ENCODE data around the gene CALU.

The CALU gene

DNA sequence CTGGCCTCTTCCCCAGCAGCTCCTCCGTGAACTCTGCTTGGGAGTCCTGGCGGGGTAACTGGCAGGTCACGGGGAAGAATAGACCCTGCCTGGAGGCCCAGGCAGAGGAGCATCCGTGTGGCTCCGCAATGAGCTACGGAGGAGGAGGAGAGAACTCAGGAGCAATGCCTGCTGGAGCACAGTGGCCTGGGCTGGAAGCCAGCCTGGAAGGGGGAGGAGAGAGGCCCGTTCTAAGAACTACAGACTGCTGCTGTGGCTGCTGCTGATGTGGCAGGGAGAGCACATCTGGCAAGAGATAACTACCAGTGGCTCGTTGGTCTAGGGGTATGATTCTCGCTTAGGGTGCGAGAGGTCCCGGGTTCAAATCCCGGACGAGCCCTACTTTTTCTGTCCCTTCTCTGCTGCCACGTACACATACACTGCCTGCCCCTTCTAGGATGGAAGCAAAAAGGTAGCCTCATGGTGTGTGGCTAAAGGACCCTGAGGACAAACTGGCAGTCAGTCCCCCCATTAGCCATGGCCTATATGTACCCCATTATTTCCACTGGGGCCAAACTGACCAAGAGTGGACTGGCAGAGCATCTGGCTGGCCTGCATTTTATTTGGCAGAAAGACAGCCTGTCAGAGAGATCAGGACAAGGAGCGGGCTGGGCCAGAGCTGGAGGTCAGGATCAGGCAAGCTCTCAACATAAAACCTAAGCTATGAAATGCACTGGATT, 44.1 kb downstream of the CALU start (continued):
- TF ChIP-seq ZNF335 (tag by site-specific recombination; conservative IDR thresholded peaks at IDR 0.05) (peak; percentile 61), ZNF514 (tag by site-specific recombination; IDR thresholded peaks at IDR 0.05) (no peak), ZNF555 (tag by site-specific recombination; conservative IDR thresholded peaks at IDR 0.05) (no peak), PRDM1 (tag by site-specific recombination; IDR thresholded peaks at IDR 0.05) (no peak), ZNF610 (tag by site-specific recombination; IDR thresholded peaks at IDR 0.05; ENCODE audit: borderline replicate concordance) (peak; percentile 74; the same call in 1 of the 2 replicates), ZNF341 (tag by site-specific recombination; IDR thresholded peaks at IDR 0.05; ENCODE audit: low read depth) (peak; percentile 46), ZXDB (tag by site-specific recombination; IDR thresholded peaks at IDR 0.05) (0 out of 2 replicates have a peak, but pooled peaks have one; percentile 62), ZNF843 (tag by site-specific recombination; IDR thresholded peaks at IDR 0.05) (peak; percentile 62; the same call in 1 of the 2 replicates)
- TF ChIP-seq, protein P1, sequence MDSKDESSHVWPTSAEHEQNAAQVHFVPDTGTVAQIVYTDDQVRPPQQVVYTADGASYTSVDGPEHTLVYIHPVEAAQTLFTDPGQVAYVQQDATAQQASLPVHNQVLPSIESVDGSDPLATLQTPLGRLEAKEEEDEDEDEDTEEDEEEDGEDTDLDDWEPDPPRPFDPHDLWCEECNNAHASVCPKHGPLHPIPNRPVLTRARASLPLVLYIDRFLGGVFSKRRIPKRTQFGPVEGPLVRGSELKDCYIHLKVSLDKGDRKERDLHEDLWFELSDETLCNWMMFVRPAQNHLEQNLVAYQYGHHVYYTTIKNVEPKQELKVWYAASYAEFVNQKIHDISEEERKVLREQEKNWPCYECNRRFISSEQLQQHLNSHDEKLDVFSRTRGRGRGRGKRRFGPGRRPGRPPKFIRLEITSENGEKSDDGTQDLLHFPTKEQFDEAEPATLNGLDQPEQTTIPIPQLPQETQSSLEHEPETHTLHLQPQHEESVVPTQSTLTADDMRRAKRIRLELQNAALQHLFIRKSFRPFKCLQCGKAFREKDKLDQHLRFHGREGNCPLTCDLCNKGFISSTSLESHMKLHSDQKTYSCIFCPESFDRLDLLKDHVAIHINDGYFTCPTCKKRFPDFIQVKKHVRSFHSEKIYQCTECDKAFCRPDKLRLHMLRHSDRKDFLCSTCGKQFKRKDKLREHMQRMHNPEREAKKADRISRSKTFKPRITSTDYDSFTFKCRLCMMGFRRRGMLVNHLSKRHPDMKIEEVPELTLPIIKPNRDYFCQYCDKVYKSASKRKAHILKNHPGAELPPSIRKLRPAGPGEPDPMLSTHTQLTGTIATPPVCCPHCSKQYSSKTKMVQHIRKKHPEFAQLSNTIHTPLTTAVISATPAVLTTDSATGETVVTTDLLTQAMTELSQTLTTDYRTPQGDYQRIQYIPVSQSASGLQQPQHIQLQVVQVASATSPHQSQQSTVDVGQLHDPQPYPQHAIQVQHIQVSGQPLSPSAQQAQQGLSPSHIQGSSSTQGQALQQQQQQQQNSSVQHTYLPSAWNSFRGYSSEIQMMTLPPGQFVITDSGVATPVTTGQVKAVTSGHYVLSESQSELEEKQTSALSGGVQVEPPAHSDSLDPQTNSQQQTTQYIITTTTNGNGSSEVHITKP (tag by site-specific recombination; IDR thresholded peaks at IDR 0.05), result no peak; the same call in none of the 2 replicates

DNA sequence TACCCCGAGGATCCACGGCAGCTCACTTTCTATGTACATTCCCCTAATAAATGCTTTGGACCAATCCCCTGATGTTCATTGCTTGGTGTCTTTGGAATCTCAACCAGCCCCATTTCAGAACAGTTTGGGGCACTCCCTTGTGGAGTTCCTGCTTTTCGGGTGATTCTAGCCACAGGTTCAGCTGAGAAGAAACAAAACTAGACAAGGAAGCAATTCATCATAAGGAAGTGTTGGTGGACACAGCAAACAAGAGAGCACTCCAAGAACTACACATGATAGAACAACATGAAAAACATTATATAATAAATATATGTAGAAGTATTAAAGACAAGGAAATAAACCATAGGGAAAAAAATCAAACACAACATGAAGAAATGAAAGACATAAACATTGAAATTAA, 46.6 kb downstream of the CALU start:
- no peaks in the 10 kb centered on the region; the same call in 1 of the 2 replicates for H3K4me1 ChIP-seq (ENCODE audit: control insufficient read depth, insufficient read depth, low read length)
- ChIA-PET CTCF (interaction anchor here (0.6 to 1.6 kb wide), 2 partner anchors 94 to 854 kb away, joined by 5 read pairs; no protein-coding TSS in a partner anchor), POLR2A (no interaction called here)
- no peak for TF ChIP-seq TRIM28 (IDR thresholded peaks at IDR 0.05; ENCODE audit: borderline replicate concordance, low read length)
- TF ChIP-seq ZNF701 (tag by site-specific recombination; IDR thresholded peaks at IDR 0.05), result no peak
- no peak for TF ChIP-seq ZNF175 (tag by site-specific recombination; IDR thresholded peaks at IDR 0.05)
- TF ChIP-seq, protein P2, sequence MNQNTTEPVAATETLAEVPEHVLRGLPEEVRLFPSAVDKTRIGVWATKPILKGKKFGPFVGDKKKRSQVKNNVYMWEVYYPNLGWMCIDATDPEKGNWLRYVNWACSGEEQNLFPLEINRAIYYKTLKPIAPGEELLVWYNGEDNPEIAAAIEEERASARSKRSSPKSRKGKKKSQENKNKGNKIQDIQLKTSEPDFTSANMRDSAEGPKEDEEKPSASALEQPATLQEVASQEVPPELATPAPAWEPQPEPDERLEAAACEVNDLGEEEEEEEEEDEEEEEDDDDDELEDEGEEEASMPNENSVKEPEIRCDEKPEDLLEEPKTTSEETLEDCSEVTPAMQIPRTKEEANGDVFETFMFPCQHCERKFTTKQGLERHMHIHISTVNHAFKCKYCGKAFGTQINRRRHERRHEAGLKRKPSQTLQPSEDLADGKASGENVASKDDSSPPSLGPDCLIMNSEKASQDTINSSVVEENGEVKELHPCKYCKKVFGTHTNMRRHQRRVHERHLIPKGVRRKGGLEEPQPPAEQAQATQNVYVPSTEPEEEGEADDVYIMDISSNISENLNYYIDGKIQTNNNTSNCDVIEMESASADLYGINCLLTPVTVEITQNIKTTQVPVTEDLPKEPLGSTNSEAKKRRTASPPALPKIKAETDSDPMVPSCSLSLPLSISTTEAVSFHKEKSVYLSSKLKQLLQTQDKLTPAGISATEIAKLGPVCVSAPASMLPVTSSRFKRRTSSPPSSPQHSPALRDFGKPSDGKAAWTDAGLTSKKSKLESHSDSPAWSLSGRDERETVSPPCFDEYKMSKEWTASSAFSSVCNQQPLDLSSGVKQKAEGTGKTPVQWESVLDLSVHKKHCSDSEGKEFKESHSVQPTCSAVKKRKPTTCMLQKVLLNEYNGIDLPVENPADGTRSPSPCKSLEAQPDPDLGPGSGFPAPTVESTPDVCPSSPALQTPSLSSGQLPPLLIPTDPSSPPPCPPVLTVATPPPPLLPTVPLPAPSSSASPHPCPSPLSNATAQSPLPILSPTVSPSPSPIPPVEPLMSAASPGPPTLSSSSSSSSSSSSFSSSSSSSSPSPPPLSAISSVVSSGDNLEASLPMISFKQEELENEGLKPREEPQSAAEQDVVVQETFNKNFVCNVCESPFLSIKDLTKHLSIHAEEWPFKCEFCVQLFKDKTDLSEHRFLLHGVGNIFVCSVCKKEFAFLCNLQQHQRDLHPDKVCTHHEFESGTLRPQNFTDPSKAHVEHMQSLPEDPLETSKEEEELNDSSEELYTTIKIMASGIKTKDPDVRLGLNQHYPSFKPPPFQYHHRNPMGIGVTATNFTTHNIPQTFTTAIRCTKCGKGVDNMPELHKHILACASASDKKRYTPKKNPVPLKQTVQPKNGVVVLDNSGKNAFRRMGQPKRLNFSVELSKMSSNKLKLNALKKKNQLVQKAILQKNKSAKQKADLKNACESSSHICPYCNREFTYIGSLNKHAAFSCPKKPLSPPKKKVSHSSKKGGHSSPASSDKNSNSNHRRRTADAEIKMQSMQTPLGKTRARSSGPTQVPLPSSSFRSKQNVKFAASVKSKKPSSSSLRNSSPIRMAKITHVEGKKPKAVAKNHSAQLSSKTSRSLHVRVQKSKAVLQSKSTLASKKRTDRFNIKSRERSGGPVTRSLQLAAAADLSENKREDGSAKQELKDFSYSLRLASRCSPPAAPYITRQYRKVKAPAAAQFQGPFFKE (tag by site-specific recombination; IDR thresholded peaks at IDR 0.05; ENCODE audit: borderline replicate concordance), result no peak
- TF ChIP-seq ZNF654 (tag by site-specific recombination; IDR thresholded peaks at IDR 0.05; ENCODE audit: low read depth), result no peak
- TF ChIP-seq, protein P3, sequence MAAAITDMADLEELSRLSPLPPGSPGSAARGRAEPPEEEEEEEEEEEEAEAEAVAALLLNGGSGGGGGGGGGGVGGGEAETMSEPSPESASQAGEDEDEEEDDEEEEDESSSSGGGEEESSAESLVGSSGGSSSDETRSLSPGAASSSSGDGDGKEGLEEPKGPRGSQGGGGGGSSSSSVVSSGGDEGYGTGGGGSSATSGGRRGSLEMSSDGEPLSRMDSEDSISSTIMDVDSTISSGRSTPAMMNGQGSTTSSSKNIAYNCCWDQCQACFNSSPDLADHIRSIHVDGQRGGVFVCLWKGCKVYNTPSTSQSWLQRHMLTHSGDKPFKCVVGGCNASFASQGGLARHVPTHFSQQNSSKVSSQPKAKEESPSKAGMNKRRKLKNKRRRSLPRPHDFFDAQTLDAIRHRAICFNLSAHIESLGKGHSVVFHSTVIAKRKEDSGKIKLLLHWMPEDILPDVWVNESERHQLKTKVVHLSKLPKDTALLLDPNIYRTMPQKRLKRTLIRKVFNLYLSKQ (tag by site-specific recombination; IDR thresholded peaks at IDR 0.05; ENCODE audit: borderline replicate concordance), result no peak
- TF ChIP-seq, protein P4, sequence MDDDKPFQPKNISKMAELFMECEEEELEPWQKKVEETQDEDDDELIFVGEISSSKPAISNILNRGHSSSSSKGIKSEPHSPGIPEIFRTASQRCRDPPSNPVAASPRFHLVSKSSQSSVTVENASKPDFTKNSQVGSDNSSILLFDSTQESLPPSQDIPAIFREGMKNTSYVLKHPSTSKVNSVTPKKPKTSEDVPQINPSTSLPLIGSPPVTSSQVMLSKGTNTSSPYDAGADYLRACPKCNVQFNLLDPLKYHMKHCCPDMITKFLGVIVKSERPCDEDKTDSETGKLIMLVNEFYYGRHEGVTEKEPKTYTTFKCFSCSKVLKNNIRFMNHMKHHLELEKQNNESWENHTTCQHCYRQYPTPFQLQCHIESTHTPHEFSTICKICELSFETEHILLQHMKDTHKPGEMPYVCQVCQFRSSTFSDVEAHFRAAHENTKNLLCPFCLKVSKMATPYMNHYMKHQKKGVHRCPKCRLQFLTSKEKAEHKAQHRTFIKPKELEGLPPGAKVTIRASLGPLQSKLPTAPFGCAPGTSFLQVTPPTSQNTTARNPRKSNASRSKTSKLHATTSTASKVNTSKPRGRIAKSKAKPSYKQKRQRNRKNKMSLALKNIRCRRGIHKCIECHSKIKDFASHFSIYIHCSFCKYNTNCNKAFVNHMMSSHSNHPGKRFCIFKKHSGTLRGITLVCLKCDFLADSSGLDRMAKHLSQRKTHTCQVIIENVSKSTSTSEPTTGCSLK (tag by site-specific recombination; IDR thresholded peaks at IDR 0.05), result no peak
- no peak for TF ChIP-seq ZNF202 (tag by site-specific recombination; IDR thresholded peaks at IDR 0.05; ENCODE audit: borderline replicate concordance)
- no peak for TF ChIP-seq ZNF544 (tag by site-specific recombination; IDR thresholded peaks at IDR 0.05)
- no peak for TF ChIP-seq ZNF394 (tag by site-specific recombination; IDR thresholded peaks at IDR 0.05; ENCODE audit: borderline replicate concordance)
- TF ChIP-seq ZNF791 (tag by site-specific recombination; IDR thresholded peaks at IDR 0.05), result no peak
- no peak for TF ChIP-seq ZNF776 (tag by site-specific recombination; IDR thresholded peaks at IDR 0.05; ENCODE audit: borderline replicate concordance)
- TF ChIP-seq ZNF223 (tag by site-specific recombination; IDR thresholded peaks at IDR 0.05), result no peak

More for the DNA sequence above, 46.6 kb downstream of the CALU start:
- Histone ChIP-seq H3K9me3 (ENCODE audit: control insufficient read depth, insufficient read depth, low read depth, low read length) (no peaks in the 10 kb centered on the region), H3K36me3 (ENCODE audit: control insufficient read depth in 2 of 2, insufficient read depth in 1 of 2, low read length in 2 of 2) (no peaks in the 10 kb centered on the region), H3K27ac (ENCODE audit: extremely low read depth, low read depth, low read length) (no peak overlapping the region), H3K4me3 (ENCODE audit: low read depth, low read length) (no peak overlapping the region)
